H1 (cell line): ENCODE results near the gene NDUFAF3. TPM values are rescaled to one million over a fixed set of nuclear protein-coding genes. Genes with fewer than 3 reads are reported as not detected.

ENCODE experiments used
- CHD2 ChIP-seq: IDR thresholded peaks from 2 replicates; pipeline ENCODE4 v1.6.1; 2012; ENCODE audit warnings: low read length, improper control_type of control experiment
- RXRA ChIP-seq: IDR thresholded peaks from 2 replicates; pipeline ENCODE4 v1.6.1; 2011; ENCODE audit warnings: low read depth, mild to moderate bottlenecking, low read length, moderate library complexity; ENCODE audit not compliant: insufficient read depth
- polyA plus RNA-seq, 7 experiments: library from polyadenylated mRNA; depleted of rRNA in 3 of 7; stranded (reverse) in 5 of 7; unstranded in 2 of 7; fragments of >200 nt in 5 of 7; fragments of 200-250 nt in 2 of 7; gene quantifications; 1 replicate in 5 of 7; 2 replicates in 1 of 7; 4 replicates in 1 of 7; pipeline versions ENCODE4 v1.2.1 to v1.2.3, GENCODE V29; 2011 to 2013; ENCODE audit warnings: missing spikeins in 2 of 7, mixed read lengths in 2 of 7
- total RNA-seq: library from RNA; stranded (reverse); fragmentation: NEBNext Ultra II Directional; extraction: Animal tissue kit (Norgen Biotek cat#: 25700); gene quantifications from 2 replicates; pipeline ENCODE4 v1.2.1, GENCODE V29; 2021

Gene NDUFAF3
- total and polyA plus RNA-seq, 2 of the 8 experiments (the other 6 are each of a cell fraction or from before 2014, with no cell fraction given), result 27.8 to 45.5 TPM

DNA sequence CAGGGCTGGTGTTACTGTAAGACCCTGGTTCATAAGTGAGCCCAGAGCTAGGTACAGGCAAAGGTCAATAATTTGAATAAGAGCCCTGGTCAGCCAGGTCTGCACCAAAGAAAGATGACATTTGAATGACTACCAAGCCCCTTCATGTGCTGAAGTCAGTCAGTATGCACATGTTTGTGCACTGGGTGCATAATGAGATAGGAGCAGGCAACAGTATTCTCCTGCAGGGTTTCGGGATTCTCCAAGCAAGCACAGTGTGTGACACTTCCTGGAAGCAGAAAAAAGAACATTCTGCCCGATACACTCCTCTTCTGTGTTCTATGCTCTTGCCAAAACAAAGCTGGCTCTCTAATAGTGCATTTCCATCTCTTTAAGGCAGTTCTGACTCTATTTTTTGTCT is 12.7 kb downstream of the NDUFAF3 start (continued):
- TF ChIP-seq CHD2 (no peak), RXRA (no peak)
